GM18508 (cell line): ENCODE measurements around the gene IGSF9B.

Source experiments
- ATAC-seq: cut with Tn5 transposase; IDR thresholded peaks from one replicate; pipeline ENCODE4 v1.9.1; 2021; ENCODE audit warnings: moderate number of reproducible peaks; ENCODE audit not compliant: insufficient read depth, unreplicated experiment

IGSF9B gene

GRCh38 chr11:133961890-133962289 lies 5.1 kb upstream of the IGSF9B start:
- ATAC-seq: no peak

GRCh38 chr11:133957900-133958299 lies 1.1 kb upstream of the IGSF9B start:
- no peak for ATAC-seq

GRCh38 chr11:133955945-133956421 lies 785 bp downstream of the IGSF9B start:
- no peak for ATAC-seq

- ATAC-seq: no peak
Observed at GRCh38 chr11:133955081-133955891, 1.5 kb downstream of the IGSF9B start.

GRCh38 chr11:133953999-133954398 lies 2.8 kb downstream of the IGSF9B start:
- no peak for ATAC-seq

GRCh38 chr11:133953547-133953946 lies 3.2 kb downstream of the IGSF9B start:
- no peak for ATAC-seq

GRCh38 chr11:133952199-133953190 lies 4.3 kb downstream of the IGSF9B start:
- no peak for ATAC-seq

- no peak for ATAC-seq
Observed at GRCh38 chr11:133951327-133952198, 5.2 kb downstream of the IGSF9B start.

GRCh38 chr11:133950874-133951326 lies 5.9 kb downstream of the IGSF9B start:
- no peak for ATAC-seq

- ATAC-seq: no peak
Observed at GRCh38 chr11:133950421-133950820, 6.3 kb downstream of the IGSF9B start.

- ATAC-seq: no peak
Observed at GRCh38 chr11:133949129-133949528, 7.6 kb downstream of the IGSF9B start.

GRCh38 chr11:133948711-133949110 lies 8.1 kb downstream of the IGSF9B start:
- ATAC-seq: no peak

GRCh38 chr11:133947321-133947756 lies 9.4 kb downstream of the IGSF9B start:
- no peak for ATAC-seq

GRCh38 chr11:133946541-133947318 lies 10.0 kb downstream of the IGSF9B start:
- ATAC-seq: no peak

GRCh38 chr11:133946051-133946450 lies 10.7 kb downstream of the IGSF9B start:
- no peak for ATAC-seq

GRCh38 chr11:133945087-133945974 lies 11.4 kb downstream of the IGSF9B start:
- no peak for ATAC-seq

- ATAC-seq: no peak
Observed at GRCh38 chr11:133943950-133944698, 12.6 kb downstream of the IGSF9B start.
